ENCODE data around the gene OTOF. TPM values are rescaled to one million over a fixed set of nuclear protein-coding genes. Genes with fewer than 3 reads are reported as not detected.

Gene OTOF
- total RNA-seq, 1 experiment from 2014 or later = 0.10 TPM

GRCh38 chr2:26494199-26494598 lies 16.3 kb upstream of the OTOF start:
- H3K79me2 ChIP-seq (ENCODE audit: insufficient read depth, low read length) = no peaks in the 10 kb centered on the region
- ChIA-PET RAD21 (ENCODE audit: low non-redundant PET in 1 of 2, low total read pairs in 2 of 2, uncharacterized antibody in 2 of 2, unreplicated experiment in 2 of 2) (no interaction called here), POLR2A (no interaction called here), CTCF (no interaction called here)
- no peak overlapping the region for H3K4me2 ChIP-seq (ENCODE audit: low read length)
- H3K9me2 ChIP-seq (ENCODE audit: insufficient read depth) = no peaks in the 10 kb centered on the region
- TF ChIP-seq EZH2 (IDR thresholded peaks at IDR 0.05) (no peak), RAD21 (IDR thresholded peaks at IDR 0.05; ENCODE audit: low read depth) (no peak), CTCF (IDR thresholded peaks at IDR 0.05 in 2 of 3, conservative IDR thresholded peaks at IDR 0.05 in 1 of 3; ENCODE audit: borderline replicate concordance in 1 of 3, insufficient read depth in 1 of 3, low read depth in 2 of 3, low read length in 2 of 3) (no peak), EZH2phosphoT487 (IDR thresholded peaks at IDR 0.05; ENCODE audit: borderline replicate concordance) (no peak)
- no peaks in the 10 kb centered on the region for H4K20me1 ChIP-seq (ENCODE audit: insufficient read depth)
- intact Hi-C loops (cut with micrococcal nuclease) = no loop called here
- H3K4me1 ChIP-seq (ENCODE audit: control insufficient read depth in 1 of 2, insufficient read depth in 2 of 2, low read length in 2 of 2) = no peaks in the 10 kb centered on the region
- H3K36me3 ChIP-seq (ENCODE audit: control insufficient read depth in 1 of 2, insufficient read depth in 2 of 2, low read length in 2 of 2) = no peaks in the 10 kb centered on the region
- no peaks in the 10 kb centered on the region for H3K9me3 ChIP-seq (ENCODE audit: control insufficient read depth in 1 of 2, insufficient read depth in 1 of 2, low read depth in 1 of 2, low read length in 2 of 2)
- DNase-seq (ENCODE audit: low read depth, low spot score) (no peak), ATAC-seq (no peak)
- no peak overlapping the region for H3K9ac ChIP-seq (ENCODE audit: low read length)
- no peak overlapping the region for H3K27ac ChIP-seq (ENCODE audit: low read depth, low read length)
- H3K4me3 ChIP-seq (replicated peaks in 1 of 2; ENCODE audit: low read depth in 1 of 2, low read length in 2 of 2) = no peak overlapping the region
- no peak overlapping the region for H2AFZ ChIP-seq (ENCODE audit: low read depth, low read length, poor library complexity, severe bottlenecking)
- no TSS peak for BruUV-seq (replicated peaks)
- H3K27me3 ChIP-seq (ENCODE audit: insufficient read depth, low read length) = peaks cover 5% of the 10 kb centered on the region; the same call in 1 of the 2 replicates

GRCh38 chr2:26493566-26493965 lies 15.6 kb upstream of the OTOF start:
- Histone ChIP-seq H3K9ac (ENCODE audit: low read length) (no peak overlapping the region), H3K4me1 (ENCODE audit: control insufficient read depth in 1 of 2, insufficient read depth in 2 of 2, low read length in 2 of 2) (no peaks in the 10 kb centered on the region), H4K20me1 (ENCODE audit: insufficient read depth) (no peaks in the 10 kb centered on the region), H3K27ac (ENCODE audit: low read depth, low read length) (no peak overlapping the region), H3K4me2 (ENCODE audit: low read length) (no peak overlapping the region), H3K79me2 (ENCODE audit: insufficient read depth, low read length) (no peaks in the 10 kb centered on the region), H3K4me3 (replicated peaks in 1 of 2; ENCODE audit: low read depth in 1 of 2, low read length in 2 of 2) (no peak overlapping the region), H3K27me3 (ENCODE audit: insufficient read depth, low read length) (peaks cover 5% of the 10 kb centered on the region; the same call in 1 of the 2 replicates), H3K9me3 (ENCODE audit: control insufficient read depth in 1 of 2, insufficient read depth in 1 of 2, low read depth in 1 of 2, low read length in 2 of 2) (no peaks in the 10 kb centered on the region), H3K36me3 (ENCODE audit: control insufficient read depth in 1 of 2, insufficient read depth in 2 of 2, low read length in 2 of 2) (no peaks in the 10 kb centered on the region), H2AFZ (ENCODE audit: low read depth, low read length, poor library complexity, severe bottlenecking) (no peak overlapping the region), H3K9me2 (ENCODE audit: insufficient read depth) (no peaks in the 10 kb centered on the region)
- no peak for TF ChIP-seq POLR2A (IDR thresholded peaks at IDR 0.05; ENCODE audit: borderline replicate concordance, extremely low read depth, insufficient read depth, insufficient read length)
- intact Hi-C loops (cut with micrococcal nuclease) = no loop called here
- CTCF ChIA-PET = no interaction called here
- no peak for ATAC-seq
- no TSS peak for BruUV-seq (replicated peaks)
- POLR2A ChIA-PET = no interaction called here
- DNase-seq (ENCODE audit: low read depth, low spot score) = no peak
- RAD21 ChIA-PET (ENCODE audit: low non-redundant PET in 1 of 2, low total read pairs in 2 of 2, uncharacterized antibody in 2 of 2, unreplicated experiment in 2 of 2) = no interaction called here

Data from HCT116 (cell line).